ENCODE results near the gene EPHA2.
"Not testable (repeated sequence)": the region's sequence is repeated elsewhere in the genome, so short reads cannot be mapped to it uniquely, and the experiment has no call there.

- TF ChIP-seq POLR2A, CTCF (IDR thresholded peaks at IDR 0.05): not testable (repeated sequence)
Measured at GRCh38 chr1:16168144-16168495, 12.3 kb upstream of the EPHA2 start.

All from testis (tissue), 2 donors.